Sigmoid colon (tissue), 4 donors: Measurements from ENCODE around the gene PRTG.

ENCODE experiments used
- CTCF ChIP-seq, 4 experiments: fragments of 450-650 bp in 3 of 4; fragments of 200-600 bp in 1 of 4; IDR thresholded peaks; one replicate each; pipeline ENCODE4 v1.5.1; 2016 to 2019; ENCODE audit warnings: antibody characterized with exemption in 4 of 4, mild to moderate bottlenecking in 3 of 4, moderate library complexity in 2 of 4
- EP300 ChIP-seq, 4 donors: sonication (generic); formaldehyde crosslinking; IDR thresholded peaks; one replicate each; pipeline ENCODE4 v1.6.1; 2017; ENCODE audit warnings: antibody characterized with exemption in 4 of 4
- POLR2A ChIP-seq, 2 donors: fragments of 450-650 bp; IDR thresholded peaks; one replicate each; pipeline ENCODE4 v1.6.1; 2016; ENCODE audit warnings: antibody characterized with exemption in 2 of 2, mild to moderate bottlenecking in 2 of 2, moderate library complexity in 2 of 2
- POLR2AphosphoS5 ChIP-seq, 4 donors: sonication (generic); formaldehyde crosslinking; IDR thresholded peaks; one replicate each; pipeline ENCODE4 v1.6.1; 2017; ENCODE audit warnings: antibody characterized with exemption in 4 of 4

- TF ChIP-seq CTCF (IDR thresholded peaks at IDR 0.05) (no peak), POLR2AphosphoS5 (IDR thresholded peaks at IDR 0.05) (no peak), POLR2A (IDR thresholded peaks at IDR 0.05) (no peak), EP300 (IDR thresholded peaks at IDR 0.05) (no peak)
Measured at GRCh38 chr15:55738715-55739114, 4.2 kb downstream of the PRTG start.
